NT2/D1 (cell line): ENCODE data around the gene PARVG.

Source experiments
- SUZ12 ChIP-seq: IDR thresholded peaks from 2 replicates; pipeline ENCODE4 v1.6.1; 2011; ENCODE audit not compliant: insufficient read length, insufficient read depth; ENCODE audit errors: extremely low read depth
- YY1 ChIP-seq: IDR thresholded peaks from 2 replicates; pipeline ENCODE4 v1.6.1; 2011; ENCODE audit not compliant: insufficient read length, insufficient read depth
- ZNF274 ChIP-seq: IDR thresholded peaks from 2 replicates; pipeline ENCODE4 v1.6.1; 2011; ENCODE audit warnings: mild to moderate bottlenecking, low read depth, low read length

- TF ChIP-seq ZNF274: no peak
- no peak for TF ChIP-seq YY1
- no peak for TF ChIP-seq SUZ12
These were observed 5.0 kb upstream of the PARVG start for GRCh38 chr22:44175676-44176075.
